HG02588 (cell line): ENCODE results near the gene NECAP2.
"Not testable (repeated sequence)": the region's sequence is repeated elsewhere in the genome, so short reads cannot be mapped to it uniquely, and the experiment has no call there.

Source experiments
- ATAC-seq: cut with Tn5 transposase; IDR thresholded peaks from one replicate; pipeline ENCODE4 v1.9.1; 2021; ENCODE audit warnings: mild to moderate bottlenecking, moderate library complexity; ENCODE audit not compliant: unreplicated experiment

The NECAP2 gene

DNA sequence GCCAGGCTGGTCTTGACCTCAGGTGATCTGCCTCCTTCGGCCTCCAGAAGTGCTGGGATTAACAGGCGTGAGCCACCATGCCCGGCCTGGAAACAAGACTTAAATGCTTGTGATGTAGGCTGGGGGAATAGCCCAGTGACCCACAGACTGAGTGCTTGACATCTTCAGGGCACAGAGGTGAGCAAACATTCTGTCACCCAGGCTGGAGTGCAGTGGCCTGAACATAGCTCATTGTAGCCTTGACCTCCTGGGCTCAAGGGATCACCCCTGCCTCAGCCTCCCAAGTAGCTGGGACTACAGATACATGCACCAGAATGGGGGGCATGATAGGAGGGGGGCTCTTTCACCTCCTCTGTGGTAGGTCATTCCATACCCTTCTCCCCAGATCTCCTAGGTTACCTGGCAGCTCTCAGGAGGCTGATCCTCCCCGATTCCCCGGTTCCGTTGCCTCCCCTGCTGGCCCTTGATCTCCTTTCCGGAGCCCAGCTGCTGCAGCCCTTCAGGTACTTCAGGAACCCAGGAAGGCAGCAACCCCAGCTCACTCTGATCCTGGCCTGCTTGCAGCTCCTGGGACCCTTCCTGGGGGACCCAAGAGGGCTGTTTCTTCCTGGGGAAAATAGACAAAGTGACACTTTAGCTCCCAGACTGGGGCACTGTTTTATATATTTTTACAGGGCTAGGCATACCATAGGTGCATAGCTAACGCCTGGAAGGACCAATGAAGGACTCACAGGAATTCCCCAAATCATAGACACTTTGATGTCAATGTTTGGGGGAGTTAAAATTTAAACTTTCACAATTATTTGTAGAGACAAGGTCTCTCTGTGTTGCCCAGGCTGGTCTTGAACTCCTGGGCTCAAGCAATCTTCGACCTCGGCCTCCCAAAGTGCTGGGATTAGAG lies 15.1 kb upstream of the NECAP2 start:
- ATAC-seq = no peak

DNA sequence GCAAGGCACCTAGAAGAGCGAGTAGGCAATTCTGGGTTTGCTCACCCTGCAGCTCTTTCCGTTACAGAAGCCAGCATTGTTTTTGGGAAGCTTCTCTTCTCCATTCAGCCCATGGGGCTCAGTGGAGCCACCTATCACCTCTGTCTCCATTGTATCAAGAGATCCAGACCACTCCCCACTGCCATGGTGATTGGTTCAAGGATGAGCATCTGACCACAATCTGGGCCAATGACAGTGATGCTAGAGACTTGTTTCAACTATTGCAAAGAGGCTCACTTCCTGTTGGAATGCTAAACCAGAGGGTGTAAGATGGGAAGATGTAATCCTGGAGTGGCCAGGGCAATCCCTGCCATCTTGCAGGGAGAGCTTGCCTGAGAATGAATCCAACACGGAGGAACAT lies 9.9 kb upstream of the NECAP2 start:
- no peak for ATAC-seq

- ATAC-seq = no peak
These were observed 7.5 kb upstream of the NECAP2 start for GRCh38 chr1:16433030-16433429.

DNA sequence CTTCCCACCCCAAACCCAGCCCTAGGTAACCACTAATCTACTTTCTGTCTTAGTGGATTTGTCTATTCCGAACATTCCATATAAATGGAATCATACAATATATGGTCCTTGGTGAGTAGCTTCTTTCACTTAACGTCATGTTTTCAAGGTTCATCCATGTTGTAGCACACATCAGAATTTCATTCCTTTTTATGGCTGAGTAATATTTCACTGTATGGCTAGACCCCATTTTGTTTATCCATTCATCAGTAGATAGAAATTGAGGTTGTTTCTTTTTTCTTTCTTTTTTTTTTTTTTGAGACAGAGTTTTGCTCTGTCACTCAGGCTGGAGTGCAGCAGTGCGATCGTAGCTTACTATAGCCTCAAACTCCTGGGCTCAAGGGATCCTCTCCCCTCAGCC lies 6.5 kb upstream of the NECAP2 start:
- no peak for ATAC-seq

- no peak for ATAC-seq
These were observed 6.0 kb upstream of the NECAP2 start for GRCh38 chr1:16434501-16434900.

DNA sequence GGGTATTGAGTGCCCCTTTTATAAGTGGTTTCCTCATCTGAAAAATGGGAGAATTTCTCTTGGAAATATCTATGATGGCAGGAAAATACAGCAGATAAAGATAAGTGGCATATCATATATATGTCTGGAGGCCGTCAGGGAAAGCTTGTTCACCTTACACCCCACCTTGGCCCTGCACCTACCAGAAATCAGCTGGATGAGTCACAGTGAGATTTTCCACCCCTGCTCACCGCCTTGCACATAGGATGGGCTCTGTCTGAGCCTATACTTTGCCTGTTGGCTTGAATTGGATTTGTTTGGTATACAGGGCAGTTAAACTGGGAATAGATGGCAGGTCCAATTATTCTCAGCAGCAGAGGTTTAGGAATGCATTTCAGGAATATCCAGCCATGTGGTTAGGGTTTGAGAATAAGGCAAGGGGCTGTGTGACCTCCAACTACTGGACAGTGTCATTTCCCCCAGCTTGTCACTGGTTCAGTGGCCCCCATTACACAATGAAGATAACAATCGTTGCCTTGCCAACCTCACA lies 3.5 kb upstream of the NECAP2 start, which contains the start of gene SPATA21:
SPATA21 (minus strand) TSS at position 479 of the 529 bp plus-strand sequence. CDS start 6,053 bp downstream, outside the sequence.
- no peak for ATAC-seq

GRCh38 chr1:16438516-16438915 lies 2.0 kb upstream of the NECAP2 start:
- no peak for ATAC-seq

GRCh38 chr1:16438924-16439323 lies 1.6 kb upstream of the NECAP2 start:
- ATAC-seq = no peak

GRCh38 chr1:16440131-16440469 lies 424 bp upstream of the NECAP2 start:
- ATAC-seq = no peak

DNA sequence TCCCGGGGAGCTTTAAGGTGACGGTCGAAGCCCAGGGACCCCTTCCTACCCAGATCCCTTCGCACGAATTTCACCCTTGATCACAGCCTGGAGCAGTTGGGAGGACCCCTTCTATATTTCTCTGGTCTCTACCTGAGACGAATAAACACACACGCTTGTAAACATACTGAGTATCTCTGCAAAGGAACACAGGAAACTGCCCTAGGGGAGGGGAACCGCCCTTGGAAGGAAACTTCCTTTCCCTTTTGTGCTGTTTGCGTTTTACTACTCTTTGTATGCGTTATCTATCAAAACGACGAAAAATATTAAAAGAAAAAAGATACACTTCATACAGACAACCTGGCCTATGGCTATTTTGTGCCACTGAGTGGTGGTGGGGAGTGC lies 750 bp downstream of the NECAP2 start:
- no peak for ATAC-seq

DNA sequence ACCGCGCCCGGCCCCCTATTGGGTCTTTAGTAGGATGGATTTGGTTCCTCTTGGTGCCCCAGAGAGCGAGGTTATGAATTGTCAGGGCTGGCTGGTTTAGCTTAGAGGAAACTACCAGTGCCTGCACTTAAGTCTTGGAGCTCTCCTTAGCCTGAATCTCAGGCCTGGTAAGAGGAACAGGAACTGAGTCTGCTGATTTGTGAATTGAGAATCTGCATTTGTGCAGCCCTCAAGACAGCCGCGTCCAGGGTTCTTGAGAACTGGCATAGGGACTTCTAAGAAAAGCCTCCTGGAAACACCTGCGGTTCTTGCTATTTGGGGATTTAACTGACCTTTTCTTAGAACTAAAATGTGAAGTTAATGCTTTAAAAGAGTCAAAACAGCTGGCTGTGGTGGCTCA lies 1.7 kb downstream of the NECAP2 start:
- no peak for ATAC-seq

DNA sequence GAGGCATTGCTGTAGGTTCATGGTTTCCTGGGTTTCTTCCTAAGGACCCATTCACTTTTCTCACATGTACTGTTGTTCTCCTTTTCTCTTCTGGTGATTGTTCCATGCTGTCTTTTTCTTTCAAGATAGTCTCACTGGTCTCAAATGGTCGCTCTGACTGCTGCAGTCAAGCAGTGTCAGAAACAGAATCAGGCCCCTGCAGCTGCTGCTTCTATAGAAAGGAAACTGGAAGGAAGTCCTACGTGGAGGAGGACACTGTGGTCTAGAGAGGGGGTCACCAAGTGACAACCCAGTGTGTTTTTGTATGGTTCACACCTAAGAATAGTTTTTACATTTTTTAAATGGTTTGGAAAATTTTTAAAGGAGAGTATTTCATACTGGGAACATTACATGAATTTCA lies 2.4 kb downstream of the NECAP2 start:
- no peak for ATAC-seq

DNA sequence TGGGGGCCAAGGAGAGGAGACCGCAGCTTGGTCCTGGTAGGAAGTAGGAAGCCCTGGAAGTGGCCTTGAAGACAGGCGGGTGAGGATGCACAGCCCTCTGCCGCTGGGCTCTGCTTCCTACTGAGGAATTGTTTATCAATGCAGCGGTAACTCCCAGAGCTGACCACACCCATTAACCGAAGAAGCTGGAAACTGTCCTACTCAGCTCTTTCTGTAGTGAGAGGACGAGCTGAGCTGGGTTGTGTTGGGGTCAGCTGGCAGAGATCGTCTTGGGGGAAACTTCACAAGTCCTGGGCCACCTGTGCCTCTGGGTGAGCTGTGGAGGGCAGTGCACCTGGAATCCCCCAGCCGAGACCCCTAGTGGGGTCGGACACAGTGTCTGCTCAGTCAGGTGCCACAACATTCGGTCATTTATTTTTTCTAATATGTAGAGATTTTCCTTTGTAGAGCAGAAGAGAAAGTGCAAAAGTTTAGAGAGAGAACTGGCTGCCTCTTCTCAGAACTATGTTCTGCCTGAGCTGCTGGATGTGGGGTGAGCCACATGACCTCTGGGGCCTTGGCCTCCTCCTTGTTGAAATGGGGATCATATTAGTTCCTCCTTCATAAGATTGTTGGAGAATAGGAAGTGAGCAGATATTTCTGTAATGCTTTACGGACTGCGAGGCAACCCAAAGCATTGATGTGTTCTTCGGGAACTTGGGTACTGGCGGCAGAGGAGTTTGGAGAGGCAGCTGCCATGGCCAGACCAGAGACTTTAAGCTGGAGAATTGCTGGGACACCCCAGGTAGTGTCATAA lies 3.6 kb downstream of the NECAP2 start:
- no peak for ATAC-seq

- ATAC-seq = no peak
These were observed 4.5 kb downstream of the NECAP2 start for GRCh38 chr1:16445052-16445451.

DNA sequence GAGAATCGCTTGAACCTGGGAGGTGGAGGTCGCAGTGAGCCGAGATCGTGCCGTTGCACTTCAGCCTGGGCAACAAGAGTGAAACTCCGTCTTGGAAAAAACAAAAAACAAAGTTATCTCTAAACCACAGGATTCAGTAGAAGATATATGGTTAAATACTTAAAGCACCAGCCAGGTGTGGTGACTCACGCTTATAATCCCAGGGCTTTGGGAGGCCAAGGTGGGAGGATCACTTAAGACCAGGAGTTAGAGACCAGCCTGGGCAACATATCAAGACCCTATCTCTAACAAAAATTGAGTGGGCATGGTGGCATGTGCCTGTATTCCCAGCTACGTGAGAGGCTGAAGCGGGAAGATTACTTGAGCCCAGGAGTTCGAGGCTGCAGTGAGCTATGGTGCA lies 5.6 kb downstream of the NECAP2 start:
- ATAC-seq = no peak

GRCh38 chr1:16447641-16448040 lies 7.1 kb downstream of the NECAP2 start:
- no peak for ATAC-seq

DNA sequence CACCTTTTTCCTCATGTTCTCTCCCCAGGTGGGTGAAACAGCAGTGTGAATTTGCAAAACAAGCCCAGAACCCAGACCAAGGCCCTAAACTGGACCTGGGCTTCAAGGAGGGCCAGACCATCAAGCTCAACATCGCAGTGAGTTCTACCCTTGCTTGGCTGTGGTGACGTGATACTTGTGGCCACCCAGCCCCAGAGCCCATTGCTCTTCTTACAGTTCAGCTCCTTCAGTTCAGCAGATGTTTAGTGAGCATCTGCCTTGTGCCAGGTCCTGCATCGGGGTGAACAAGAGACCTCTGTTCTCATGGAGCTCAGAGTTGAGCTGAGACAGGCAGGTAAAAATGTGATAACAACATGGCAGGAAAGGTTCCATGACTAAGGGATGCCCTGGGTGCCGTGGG lies 8.5 kb downstream of the NECAP2 start:
- no peak for ATAC-seq

DNA sequence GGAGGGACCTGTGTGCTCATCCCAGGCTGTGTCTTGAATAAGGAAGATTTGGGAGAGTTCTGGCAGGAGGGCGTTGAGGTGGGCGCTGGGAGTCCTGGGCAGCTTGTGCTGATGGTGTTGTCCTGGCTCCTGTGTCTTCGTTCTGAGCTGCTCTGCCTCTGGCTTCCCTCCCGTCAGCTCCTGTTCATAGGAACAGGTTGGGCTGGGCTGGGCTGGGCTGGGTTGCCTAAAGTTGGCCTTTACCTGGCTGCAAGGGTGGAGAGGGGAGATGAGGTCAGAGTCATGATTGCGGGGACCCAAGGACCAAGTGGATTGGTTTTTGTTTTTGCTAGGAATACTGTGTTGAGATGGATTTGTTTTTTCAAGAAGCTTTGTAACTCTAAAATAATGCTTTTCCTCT lies 9.1 kb downstream of the NECAP2 start:
- ATAC-seq = no peak

DNA sequence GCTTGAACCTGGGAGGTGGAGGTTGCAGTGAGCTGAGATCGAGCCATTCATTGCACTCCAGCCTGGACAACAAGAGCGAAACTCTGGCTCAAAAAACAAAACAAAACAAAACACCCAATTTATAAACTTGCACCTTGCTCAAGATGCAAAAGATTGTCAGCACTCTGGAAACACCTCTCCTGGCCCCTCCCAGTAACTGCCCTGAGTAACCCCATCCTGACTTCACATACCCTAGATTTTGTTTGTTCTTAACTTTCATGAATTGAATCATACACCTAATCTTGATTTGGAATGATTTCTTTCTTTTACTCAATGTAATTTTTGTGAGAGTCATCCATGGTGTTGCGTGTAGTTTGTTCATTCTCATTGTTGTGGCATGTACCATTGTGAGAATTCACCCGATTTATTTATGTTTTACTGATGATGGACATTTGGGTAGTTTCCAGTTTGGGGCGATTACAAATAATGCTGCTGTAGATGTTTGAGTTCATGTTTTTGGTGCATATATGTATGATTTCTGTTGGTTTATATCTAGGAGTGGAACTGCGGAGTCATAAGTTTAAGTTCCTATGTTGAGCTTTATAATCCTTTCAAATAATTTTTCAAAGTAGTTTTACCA lies 10.4 kb downstream of the NECAP2 start:
- no peak for ATAC-seq

DNA sequence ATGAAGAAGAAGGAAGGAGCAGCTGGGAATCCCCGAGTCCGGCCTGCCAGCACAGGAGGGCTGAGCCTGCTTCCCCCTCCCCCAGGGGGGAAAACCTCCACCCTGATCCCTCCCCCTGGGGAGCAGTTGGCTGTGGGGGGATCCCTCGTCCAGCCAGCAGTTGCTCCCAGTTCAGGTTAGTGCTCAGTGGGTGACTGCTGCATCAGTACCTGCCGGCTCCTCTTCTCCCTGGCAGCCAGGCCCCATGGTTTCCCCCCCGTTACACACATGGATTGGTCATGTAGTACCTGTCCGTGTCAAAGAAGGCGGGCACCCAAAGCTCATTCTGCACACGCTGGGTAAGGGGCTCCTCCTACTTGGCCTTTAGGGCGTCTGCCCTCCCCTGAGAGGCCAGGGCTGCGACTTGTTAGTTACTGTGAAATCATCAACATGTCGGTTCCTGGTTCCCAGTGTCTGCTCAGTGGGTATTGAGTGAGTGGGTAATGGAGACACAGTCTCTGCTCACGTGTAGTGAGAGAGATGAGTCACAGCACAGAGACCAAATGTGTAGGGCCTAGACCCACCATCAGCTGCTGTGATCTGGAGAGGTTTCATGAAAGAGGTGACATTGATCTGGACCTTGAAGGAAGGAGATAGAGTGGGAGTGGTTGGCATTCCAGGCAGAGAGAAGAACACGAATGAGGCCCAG lies 11.5 kb downstream of the NECAP2 start:
- no peak for ATAC-seq

GRCh38 chr1:16454909-16455308 lies 14.4 kb downstream of the NECAP2 start:
- ATAC-seq = not testable (repeated sequence)
